Neutrophil (primary cell): ENCODE results near the gene SLX1A.
"Not testable (repeated sequence)": the region's sequence is repeated elsewhere in the genome, so short reads cannot be mapped to it uniquely, and the experiment has no call there.

ENCODE experiments used
- H3K27ac ChIP-seq: fragments of 200-600 bp; sonication (generic); 2 replicates; pipeline ENCODE4 v1.5.1; 2016; ENCODE audit warnings: mild to moderate bottlenecking, moderate library complexity
- H3K27me3 ChIP-seq: fragments of 200-600 bp; sonication (generic); 2 replicates; pipeline ENCODE4 v1.6.0; 2016; ENCODE audit warnings: mild to moderate bottlenecking
- H3K36me3 ChIP-seq: fragments of 200-600 bp; sonication (generic); 2 replicates; pipeline ENCODE4 v1.5.1; 2017
- H3K4me1 ChIP-seq, 2 experiments: fragments of 200-600 bp in 1 of 2; sonication (generic) in 1 of 2; 1 replicate in 1 of 2; 2 replicates in 1 of 2; pipeline versions ENCODE4 v1.5.1 to v1.6.1; 2013 to 2016; ENCODE audit warnings: low read depth in 1 of 2, low read length in 1 of 2, mild to moderate bottlenecking in 1 of 2, moderate library complexity in 1 of 2; ENCODE audit not compliant: control insufficient read depth in 1 of 2, insufficient read depth in 1 of 2
- H3K4me3 ChIP-seq, 2 experiments: fragments of 200-600 bp in 1 of 2; sonication (generic) in 1 of 2; 1 replicate in 1 of 2; 2 replicates in 1 of 2; pipeline ENCODE4 v1.5.1; 2013 to 2016; ENCODE audit warnings: low read depth in 1 of 2, low read length in 1 of 2, mild to moderate bottlenecking in 1 of 2, moderate library complexity in 1 of 2
- H3K9me3 ChIP-seq: fragments of 200-600 bp; sonication (generic); 2 replicates; pipeline ENCODE4 v1.5.1; 2016
- CTCF ChIP-seq: fragments of 200-600 bp; sonication (generic); IDR thresholded peaks from 2 replicates; pipeline ENCODE4 v1.5.1; 2016; ENCODE audit warnings: antibody characterized with exemption

The SLX1A gene

GRCh38 chr16:30166202-30166902 lies 27.3 kb upstream of the SLX1A start:
- Histone ChIP-seq H3K4me1 (peaks cover 46 to 49% of the 10 kb centered on the region in 2 experiments), H3K9me3 (no peaks in the 10 kb centered on the region), H3K4me3 (peak overlapping the region; percentile 42 to 46), H3K27me3 (no peaks in the 10 kb centered on the region), H3K36me3 (no peaks in the 10 kb centered on the region), H3K27ac (peak overlapping the region; percentile 91)
- no peak for TF ChIP-seq CTCF

GRCh38 chr16:30168746-30169145 lies 24.9 kb upstream of the SLX1A start:
- H3K27ac ChIP-seq, H3K4me3 ChIP-seq, H3K9me3 ChIP-seq, H3K27me3 ChIP-seq, H3K36me3 ChIP-seq: not testable (repeated sequence)
- H3K4me1 ChIP-seq: peaks cover 53 to 59% of the 10 kb centered on the region in 2 experiments

GRCh38 chr16:30169416-30169815 lies 24.3 kb upstream of the SLX1A start:
- H3K27ac ChIP-seq, H3K4me3 ChIP-seq, H3K36me3 ChIP-seq, H3K27me3 ChIP-seq, H3K9me3 ChIP-seq: not testable (repeated sequence)
- peaks cover 50 to 55% of the 10 kb centered on the region in 2 experiments for H3K4me1 ChIP-seq

GRCh38 chr16:30170145-30170544 lies 23.5 kb upstream of the SLX1A start:
- not testable (repeated sequence) for H3K36me3 ChIP-seq, H3K9me3 ChIP-seq, H3K4me3 ChIP-seq, H3K27ac ChIP-seq, H3K27me3 ChIP-seq
- H3K4me1 ChIP-seq: peaks cover 45 to 48% of the 10 kb centered on the region in 2 experiments

GRCh38 chr16:30173054-30173453 lies 20.6 kb upstream of the SLX1A start:
- Histone ChIP-seq H3K9me3 (no peaks in the 10 kb centered on the region), H3K36me3 (no peaks in the 10 kb centered on the region), H3K4me1 (peaks cover 41 to 42% of the 10 kb centered on the region in 2 experiments), H3K27me3 (no peaks in the 10 kb centered on the region), H3K27ac (no peak overlapping the region), H3K4me3 (no peak overlapping the region)
- no peak for TF ChIP-seq CTCF

GRCh38 chr16:30176876-30177275 lies 16.8 kb upstream of the SLX1A start:
- not testable (repeated sequence) for H3K27me3 ChIP-seq, H3K9me3 ChIP-seq, H3K36me3 ChIP-seq
- H3K4me3 ChIP-seq: peak overlapping the region; percentile 12 to 35
- H3K27ac ChIP-seq: peak overlapping the region; percentile 80
- peaks cover 28 to 33% of the 10 kb centered on the region in 2 experiments for H3K4me1 ChIP-seq

- Histone ChIP-seq H3K27me3 (no peaks in the 10 kb centered on the region), H3K4me3 (no peak overlapping the region), H3K36me3 (no peaks in the 10 kb centered on the region), H3K9me3 (no peaks in the 10 kb centered on the region), H3K4me1 (peaks cover 36 to 39% of the 10 kb centered on the region in 2 experiments), H3K27ac (no peak overlapping the region)
- TF ChIP-seq CTCF: no peak
Observed at GRCh38 chr16:30179195-30179594, 14.5 kb upstream of the SLX1A start.
